Measurements from ENCODE around the gene C1orf216. TPM values are rescaled to one million over a fixed set of nuclear protein-coding genes. Genes with fewer than 3 reads are reported as not detected.

The C1orf216 gene
- total RNA-seq, 1 experiment from 2014 or later = 5.1 TPM

Other genes with a start within 250 kb of the C1orf216 start
- gene KIAA0319L, start 161.5 kb downstream of the C1orf216 start, total RNA-seq (2014; rRNA removed; shearing (Covaris generic)) = 30.2 and 30.4 TPM in 2 replicates
- 10.0 and 11.3 TPM in 2 replicates for gene NCDN, start 161.1 kb downstream of the C1orf216 start, total RNA-seq (2014; rRNA removed; shearing (Covaris generic))
- gene TFAP2E, start 145.6 kb downstream of the C1orf216 start, total RNA-seq (2014; rRNA removed; shearing (Covaris generic)) = 0.40 TPM in 1 of 2 replicates, not detected in the other
- gene PSMB2, start 77.4 kb downstream of the C1orf216 start, total RNA-seq (2014; rRNA removed; shearing (Covaris generic)) = 52.0 and 55.7 TPM in 2 replicates
- 8.2 and 9.2 TPM in 2 replicates for gene CLSPN, start 51.1 kb upstream of the C1orf216 start, total RNA-seq (2014; rRNA removed; shearing (Covaris generic))
- 8.1 and 9.3 TPM in 2 replicates for gene AGO4, start 89.1 kb upstream of the C1orf216 start, total RNA-seq (2014; rRNA removed; shearing (Covaris generic))
- 6.7 TPM in 2 replicates for gene AGO1, start 164.3 kb upstream of the C1orf216 start, total RNA-seq (2014; rRNA removed; shearing (Covaris generic))
- 7.5 and 11.9 TPM in 2 replicates for gene AGO3, start 212.2 kb upstream of the C1orf216 start, total RNA-seq (2014; rRNA removed; shearing (Covaris generic))

All from NCI-H460 (cell line).